GM19467 (cell line): Measurements from ENCODE around the gene EEPD1.
A peak's percentile ranks its signal among the peaks of the same experiment; 100 is the strongest.
"Not testable (repeated sequence)": the region's sequence is repeated elsewhere in the genome, so short reads cannot be mapped to it uniquely, and the experiment has no call there.

Experiments used
- ATAC-seq: cut with Tn5 transposase; IDR thresholded peaks from one replicate; pipeline ENCODE4 v1.9.1; 2021; ENCODE audit warnings: mild to moderate bottlenecking, moderate library complexity; ENCODE audit not compliant: unreplicated experiment

Gene EEPD1

GRCh38 chr7:36128448-36129047, 24.5 kb upstream of the EEPD1 start:
- ATAC-seq, result no peak

DNA sequence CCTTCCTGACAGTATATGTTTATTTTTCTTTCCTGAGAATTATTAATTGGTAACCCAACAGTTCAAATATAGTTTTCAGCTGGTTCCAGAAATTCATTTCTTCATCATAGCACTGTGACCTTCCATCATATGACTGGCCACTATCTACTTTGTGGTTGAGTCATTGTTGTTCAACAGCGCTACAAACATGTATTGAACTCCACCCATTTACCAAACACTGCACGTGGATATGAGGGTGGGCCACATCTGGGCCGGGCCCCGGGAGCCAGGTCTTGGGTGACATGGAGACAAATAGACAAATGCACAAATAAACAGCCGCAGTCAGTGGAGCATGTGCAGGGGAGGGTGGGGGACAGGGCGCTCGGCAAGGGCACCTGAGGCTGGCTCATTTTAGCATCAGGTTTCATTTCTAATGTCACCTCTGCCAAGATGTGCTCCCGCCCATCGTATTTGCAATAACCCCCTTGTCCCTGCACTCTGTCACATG, 24.0 kb upstream of the EEPD1 start:
- no peak for ATAC-seq

GRCh38 chr7:36130236-36130945, 22.7 kb upstream of the EEPD1 start:
- ATAC-seq, result no peak

GRCh38 chr7:36131026-36131425, 22.0 kb upstream of the EEPD1 start:
- ATAC-seq, result no peak

DNA sequence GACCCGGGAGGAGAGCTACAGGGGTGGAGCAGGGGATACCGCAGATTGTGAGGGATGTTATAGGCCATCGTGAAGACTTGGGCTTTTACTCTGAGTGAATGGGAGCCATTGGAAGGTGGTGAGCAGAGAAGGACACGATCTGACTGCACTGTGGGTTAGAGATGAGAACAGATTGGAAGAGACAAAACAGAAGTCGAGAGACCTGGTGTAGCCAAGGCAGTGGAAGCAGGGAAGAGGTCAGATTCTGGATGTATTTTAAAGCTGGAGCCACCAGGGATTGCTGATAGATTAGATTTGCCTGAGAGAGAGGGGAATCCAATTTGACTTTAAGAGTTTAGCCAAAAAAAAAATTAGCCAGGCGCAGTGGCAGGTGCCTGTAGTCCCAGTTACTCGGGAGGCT, 21.6 kb upstream of the EEPD1 start:
- ATAC-seq, result no peak

DNA sequence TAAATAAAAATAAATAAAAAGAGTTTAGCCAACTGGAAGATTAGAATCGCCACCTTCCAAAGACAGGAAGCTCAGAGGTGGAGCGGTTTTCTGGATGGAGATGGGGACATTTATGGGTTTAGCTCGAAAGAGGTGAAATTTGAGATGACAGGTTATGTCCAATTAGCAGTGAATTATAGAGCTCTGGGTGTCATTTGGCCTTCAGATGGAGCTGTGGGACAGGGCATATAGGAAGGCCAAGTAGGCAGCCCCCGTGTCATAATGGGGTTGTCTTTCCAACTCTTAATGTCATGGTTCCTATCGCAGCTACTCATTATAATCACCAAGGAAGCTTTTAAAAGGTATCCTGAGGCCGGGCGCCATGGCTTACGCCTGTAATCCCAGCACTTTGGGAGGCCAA, 21.0 kb upstream of the EEPD1 start:
- ATAC-seq, result no peak

- no peak for ATAC-seq
Observed at GRCh38 chr7:36135700-36136099, 17.4 kb upstream of the EEPD1 start.

DNA sequence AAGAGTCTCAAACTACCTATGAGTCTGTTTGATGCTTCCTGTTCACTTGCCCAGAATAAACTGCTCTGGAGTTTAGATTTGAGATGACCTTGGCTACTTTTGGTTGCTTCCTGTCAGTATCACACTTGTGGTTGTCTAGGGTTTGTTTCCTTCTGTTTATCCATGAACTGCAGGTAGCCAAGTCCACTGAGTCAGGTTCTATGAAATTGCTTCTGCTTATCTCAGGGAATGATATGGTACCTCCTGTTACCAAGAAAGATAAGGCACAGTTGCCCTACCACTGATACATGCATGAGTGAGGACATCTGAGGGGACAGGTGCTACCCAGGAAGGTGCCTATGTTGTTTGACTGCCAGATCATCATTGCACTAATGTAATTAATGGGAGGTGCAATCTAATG, 15.8 kb upstream of the EEPD1 start:
- no peak for ATAC-seq

GRCh38 chr7:36137754-36138153, 15.3 kb upstream of the EEPD1 start:
- ATAC-seq, result no peak

GRCh38 chr7:36138209-36138608, 14.8 kb upstream of the EEPD1 start:
- no peak for ATAC-seq

GRCh38 chr7:36141351-36141750, 11.7 kb upstream of the EEPD1 start:
- ATAC-seq, result no peak

- ATAC-seq, result no peak
Observed at GRCh38 chr7:36141850-36142249, 11.2 kb upstream of the EEPD1 start.

DNA sequence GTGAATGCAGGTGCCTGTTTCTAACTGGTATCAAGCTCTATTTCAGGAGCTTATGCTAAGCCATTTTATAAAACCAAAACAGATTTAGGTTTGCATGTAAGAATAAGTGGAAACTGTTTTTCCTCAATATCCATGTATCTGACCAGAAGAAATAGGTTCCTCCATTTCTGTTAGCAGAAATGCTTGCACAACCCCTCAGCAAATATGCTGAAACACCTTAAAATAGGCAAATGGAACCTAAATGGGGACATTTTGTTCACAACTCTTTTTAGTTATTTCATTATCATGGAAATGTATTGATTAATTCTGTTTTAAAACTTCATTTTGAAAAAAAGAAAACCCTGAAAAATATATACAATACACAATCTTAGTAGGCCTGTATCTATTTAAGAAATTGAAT, 8.9 kb upstream of the EEPD1 start:
- no peak for ATAC-seq

DNA sequence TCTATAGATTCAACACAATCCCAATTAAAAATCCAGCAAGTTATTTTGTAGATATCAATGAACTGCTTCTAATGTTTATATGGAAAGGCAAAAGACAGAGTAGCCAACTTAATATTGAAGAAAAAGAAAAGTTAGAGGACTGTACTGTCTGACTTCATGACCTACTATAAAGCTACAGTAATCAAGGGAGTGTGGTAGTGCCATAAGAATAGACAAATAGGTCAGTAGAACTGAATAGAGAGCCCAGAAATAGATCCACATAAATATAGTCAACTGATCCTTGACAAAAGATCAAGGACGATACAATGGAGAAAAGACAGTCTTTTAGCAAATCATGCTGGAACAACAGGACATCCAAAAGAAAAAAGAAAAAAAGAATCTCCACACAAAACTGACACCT, 7.4 kb upstream of the EEPD1 start:
- no peak for ATAC-seq

DNA sequence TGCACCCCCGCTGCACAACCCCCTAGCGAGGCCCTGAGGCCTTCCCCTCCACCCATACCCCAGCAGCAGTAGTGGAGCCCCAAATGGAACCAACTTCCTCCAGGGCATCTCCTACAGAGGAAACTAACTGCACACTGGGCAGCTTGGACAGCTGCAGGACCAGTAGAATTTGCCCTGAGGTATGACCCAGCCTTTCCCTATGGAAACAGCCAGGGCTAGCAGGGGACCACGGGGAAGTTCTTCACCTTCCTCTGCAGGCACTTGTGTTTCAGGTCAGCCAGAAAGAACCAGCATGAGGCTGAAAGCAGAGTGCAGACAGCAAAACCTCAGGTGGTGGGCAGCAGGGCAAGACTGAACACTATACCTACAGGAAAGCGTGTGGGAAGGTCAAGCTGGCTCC, 5.7 kb upstream of the EEPD1 start:
- ATAC-seq, result no peak

DNA sequence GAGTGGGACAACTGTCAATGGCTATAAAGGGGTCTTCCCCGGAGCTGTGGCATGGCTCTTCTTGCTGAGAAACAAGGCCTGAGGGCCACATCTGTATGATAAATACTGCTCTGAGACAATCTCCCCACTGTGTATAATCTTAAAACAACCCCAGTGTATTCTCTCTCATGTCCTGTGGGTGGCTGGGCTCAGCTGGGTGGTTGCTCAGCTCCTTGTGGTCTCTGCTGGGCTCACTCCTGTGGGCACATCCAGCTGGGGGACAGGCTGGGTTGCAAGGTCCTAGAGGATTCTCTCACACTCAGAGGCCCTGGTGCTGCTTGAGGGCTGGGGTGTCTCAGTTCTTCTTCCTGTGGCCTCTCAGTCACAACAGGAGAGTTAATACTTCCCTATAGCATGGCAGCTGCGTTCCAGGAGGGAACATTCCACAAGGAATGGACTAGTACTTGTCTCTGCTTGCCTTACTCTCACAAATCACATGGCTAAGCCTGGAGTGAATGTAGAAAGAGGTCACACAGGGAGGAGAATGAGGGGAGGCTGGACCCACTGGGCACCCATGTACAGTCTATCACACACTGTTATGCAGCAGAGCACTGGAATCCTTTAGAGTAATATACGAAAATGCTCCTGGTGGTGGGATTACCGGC, 4.5 kb upstream of the EEPD1 start:
- ATAC-seq, result no peak

DNA sequence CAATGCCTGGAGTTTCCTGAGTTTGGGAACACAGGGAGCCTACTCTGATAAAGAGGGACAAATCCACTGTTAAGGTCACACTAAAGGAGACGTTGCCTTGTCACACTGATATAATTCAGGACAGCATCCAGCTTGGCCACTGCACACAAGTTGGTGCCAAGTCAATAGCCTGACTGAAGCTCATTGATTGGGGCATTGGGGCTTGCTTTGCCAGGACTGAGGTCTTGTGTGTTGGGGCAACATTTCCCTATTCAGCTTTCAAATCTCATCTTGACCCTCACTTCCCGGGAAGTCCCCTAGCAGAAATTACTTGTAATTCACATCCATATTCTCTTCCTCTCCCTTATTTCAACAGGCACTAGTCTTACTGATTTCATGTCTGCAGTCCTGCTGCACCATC, 3.8 kb upstream of the EEPD1 start:
- ATAC-seq, result not testable (repeated sequence)

GRCh38 chr7:36149694-36150452, 3.2 kb upstream of the EEPD1 start:
- no peak for ATAC-seq

DNA sequence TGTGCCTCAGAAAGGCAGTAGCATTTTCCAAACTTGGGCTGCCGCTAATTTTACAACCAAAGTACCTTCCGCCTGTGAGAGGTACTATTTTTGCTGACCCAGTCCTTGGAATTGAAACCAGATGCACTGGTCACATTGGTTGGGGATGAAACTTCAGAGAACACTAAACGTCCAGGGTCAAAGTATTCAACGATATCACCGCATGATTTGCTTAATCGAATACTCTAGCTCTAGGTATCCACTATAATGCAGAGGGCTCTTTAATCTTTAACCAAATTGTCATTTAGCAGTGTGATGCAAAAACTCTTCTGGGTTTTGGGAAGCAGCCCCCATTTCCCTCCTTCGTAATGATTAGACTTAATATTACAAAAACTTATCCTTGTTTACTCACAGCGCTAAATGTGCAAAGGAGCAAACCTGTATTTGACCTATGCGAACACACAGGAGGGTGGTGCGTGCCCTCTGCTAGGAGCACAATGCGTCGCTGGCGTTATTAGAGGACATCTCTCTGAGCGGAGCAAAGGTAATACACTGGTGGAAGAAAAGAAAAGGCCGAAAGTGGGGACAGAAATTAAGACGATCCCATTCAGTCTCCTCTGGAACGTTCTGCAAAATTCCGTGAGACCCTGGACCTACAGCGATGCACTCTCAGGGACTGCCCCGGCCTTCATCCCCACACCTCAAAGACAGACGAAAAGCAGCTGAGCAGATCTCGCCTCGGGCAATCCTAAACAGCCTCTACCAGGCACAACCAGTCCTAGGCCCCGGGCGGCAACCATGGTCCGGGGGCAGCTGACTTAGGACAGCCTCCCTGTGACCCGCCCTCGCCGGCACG, 916 bp upstream of the EEPD1 start:
- ATAC-seq, result no peak

GRCh38 chr7:36153571-36154097, 580 bp downstream of the EEPD1 start:
- peak; percentile 7 for ATAC-seq
